PC-3 (cell line): ENCODE data around the gene TECTA. TPM values are rescaled to one million over a fixed set of nuclear protein-coding genes. Genes with fewer than 3 reads are reported as not detected.
A peak's percentile ranks its signal among the peaks of the same experiment; 100 is the strongest.

Experiments used
- ATAC-seq: fragments of 200-7000 bp; cut with Tn5 transposase; 2 replicates; pipeline ENCODE4 v1.9.1; 2020; ENCODE audit warnings: mild to moderate bottlenecking, moderate library complexity
- BruUV-seq: library from RNA; stranded (reverse); fragments of 400-500 nt; replicated peaks from 2 replicates; lab custom pipeline; 2021; lab: Mats Ljungman, UMichigan
- CTCF ChIA-PET: fragments of 300-600 bp; sonication (Branson Sonifier 250); formaldehyde crosslinking; loops from one replicate; lab custom pipeline; 2022; ENCODE audit warnings: antibody characterized with exemption; lab: Charles Lee
- POLR2A ChIA-PET: fragments of 300-600 bp; sonication (Branson Sonifier 250); formaldehyde crosslinking; loops from one replicate; lab custom pipeline; 2022; ENCODE audit warnings: antibody characterized with exemption; ENCODE audit not compliant: unreplicated experiment; lab: Charles Lee
- DNase-seq: peaks from one replicate; pipeline ENCODE4 v3.0.0-alpha.2; 2015
- H2AFZ ChIP-seq: fragments of 300-600 bp; sonication (generic); 2 replicates; pipeline ENCODE4 v1.6.0; 2016; ENCODE audit warnings: antibody characterized with exemption, low read length
- H3F3A ChIP-seq: fragments of 300-600 bp; sonication (generic); one replicate; pipeline ENCODE4 v1.6.0; 2017; ENCODE audit warnings: antibody characterized with exemption, low read length, control low read depth, mild to moderate bottlenecking; ENCODE audit not compliant: unreplicated experiment
- H3K27ac ChIP-seq: fragments of 300-600 bp; sonication (generic); 2 replicates; pipeline ENCODE4 v1.5.1; 2016; ENCODE audit warnings: mild to moderate bottlenecking, low read length
- H3K27me3 ChIP-seq: fragments of 300-600 bp; sonication (generic); 2 replicates; pipeline ENCODE4 v1.6.1; 2016; ENCODE audit warnings: low read length, mixed read lengths
- H3K36me3 ChIP-seq: fragments of 300-600 bp; sonication (generic); 2 replicates; pipeline ENCODE4 v1.6.1; 2016; ENCODE audit warnings: low read depth, mixed run types, low read length, mixed read lengths
- H3K4me1 ChIP-seq: fragments of 300-600 bp; sonication (generic); 2 replicates; pipeline ENCODE4 v1.5.1; 2016; ENCODE audit warnings: low read length; ENCODE audit not compliant: insufficient read depth
- H3K4me2 ChIP-seq: fragments of 300-600 bp; sonication (generic); 2 replicates; pipeline ENCODE4 v1.6.0; 2016; ENCODE audit warnings: low read length
- H3K4me3 ChIP-seq: fragments of 300-600 bp; sonication (generic); 2 replicates; pipeline ENCODE4 v1.5.1; 2016; ENCODE audit warnings: mild to moderate bottlenecking, low read length, mixed read lengths
- H3K79me2 ChIP-seq: fragments of 300-600 bp; sonication (generic); 2 replicates; pipeline ENCODE4 v1.6.1; 2017; ENCODE audit warnings: low read length, mixed read lengths
- H3K9ac ChIP-seq: fragments of 300-600 bp; sonication (generic); 2 replicates; pipeline ENCODE4 v1.6.0; 2016; ENCODE audit warnings: mild to moderate bottlenecking, low read length
- H3K9me2 ChIP-seq: fragments of 300-600 bp; sonication (generic); replicated peaks from 2 replicates; pipeline ENCODE4 v1.6.1; 2016; ENCODE audit warnings: mixed run types, low read length, mixed read lengths
- H3K9me3 ChIP-seq: fragments of 300-600 bp; sonication (generic); 2 replicates; pipeline ENCODE4 v1.6.1; 2016; ENCODE audit warnings: low read length, mixed read lengths
- H4K20me1 ChIP-seq: fragments of 300-600 bp; sonication (generic); 2 replicates; pipeline ENCODE4 v1.6.1; 2016; ENCODE audit warnings: low read length, mixed read lengths
- EZH2 ChIP-seq: fragments of 300-600 bp; sonication (generic); IDR thresholded peaks from one replicate; pipeline ENCODE4 v1.6.1; 2017; ENCODE audit warnings: antibody characterized with exemption, mild to moderate bottlenecking, low read length; ENCODE audit not compliant: unreplicated experiment
- EZH2phosphoT487 ChIP-seq: fragments of 300-600 bp; sonication (generic); IDR thresholded peaks from 2 replicates; pipeline ENCODE4 v1.6.1; 2018; ENCODE audit warnings: mild to moderate bottlenecking, antibody characterized with exemption, low read length, borderline replicate concordance
- intact Hi-C: fragments of 100-400 bp; cut with micrococcal nuclease; formaldehyde crosslinking; loops from 2 replicates; pipeline ENCODE4 v1.9.0; 2023
- total RNA-seq: library from RNA; depleted of rRNA; stranded (reverse); fragments of >200 nt; gene quantifications from 2 replicates; pipeline ENCODE4 v1.2.3, GENCODE V29; 2014
- TF ChIP-seq, protein P1 (sequence below): fragments of 300-600 bp; sonication (generic); conservative IDR thresholded peaks from 2 replicates; pipeline ENCODE4 v1.5.1; 2017; ENCODE audit warnings: antibody characterized with exemption, low read depth, mild to moderate bottlenecking, low read length

TECTA gene
- total RNA-seq, 1 experiment from 2014 or later = 0.11 TPM

DNA sequence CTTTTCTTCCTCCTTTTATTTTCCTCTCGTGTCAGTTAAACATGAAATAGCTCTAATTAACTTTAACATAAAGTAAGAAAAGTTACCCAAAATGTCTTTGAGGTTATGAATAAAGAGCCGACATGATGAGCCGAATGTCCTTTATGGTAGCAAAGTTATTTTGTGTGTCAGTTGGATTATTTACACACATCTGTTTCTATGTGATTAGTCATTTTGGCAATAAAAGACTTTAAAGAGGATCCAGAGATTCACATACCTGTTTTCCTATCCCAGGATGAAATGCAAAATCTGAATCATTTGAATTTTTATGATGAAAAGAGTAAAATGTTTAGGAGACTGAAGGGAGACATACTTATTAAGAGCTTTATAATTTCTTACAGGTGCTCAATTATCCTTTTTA is 34.0 kb upstream of the TECTA start:
- intact Hi-C loops = loop anchor here (1.0 kb wide), 1 partner anchor 33 kb away; no protein-coding TSS in a partner anchor
- ChIA-PET CTCF (interaction anchor here (0.7 kb wide), 1 partner anchor 45 kb away, joined by 4 read pairs; no protein-coding TSS in a partner anchor), POLR2A (no interaction called here)
- Histone ChIP-seq H3K27me3 (no peaks in the 10 kb centered on the region), H3F3A (peaks cover 9% of the 10 kb centered on the region), H3K27ac (peak overlapping the region; percentile 84), H3K36me3 (no peaks in the 10 kb centered on the region), H2AFZ (no peak overlapping the region), H3K9me2 (no peaks in the 10 kb centered on the region), H3K79me2 (no peaks in the 10 kb centered on the region), H3K4me2 (peak overlapping the region; percentile 65), H3K9ac (no peak overlapping the region), H3K4me3 (peak overlapping the region; percentile 10; the same call in 1 of the 2 replicates), H3K9me3 (no peaks in the 10 kb centered on the region), H4K20me1 (no peaks in the 10 kb centered on the region), H3K4me1 (peaks cover 22% of the 10 kb centered on the region)
- BruUV-seq = no TSS peak
- DNase-seq (peak; percentile 72), ATAC-seq (peak; percentile 81)
- TF ChIP-seq EZH2phosphoT487 (no peak), EZH2 (no peak)
- TF ChIP-seq, protein P1, sequence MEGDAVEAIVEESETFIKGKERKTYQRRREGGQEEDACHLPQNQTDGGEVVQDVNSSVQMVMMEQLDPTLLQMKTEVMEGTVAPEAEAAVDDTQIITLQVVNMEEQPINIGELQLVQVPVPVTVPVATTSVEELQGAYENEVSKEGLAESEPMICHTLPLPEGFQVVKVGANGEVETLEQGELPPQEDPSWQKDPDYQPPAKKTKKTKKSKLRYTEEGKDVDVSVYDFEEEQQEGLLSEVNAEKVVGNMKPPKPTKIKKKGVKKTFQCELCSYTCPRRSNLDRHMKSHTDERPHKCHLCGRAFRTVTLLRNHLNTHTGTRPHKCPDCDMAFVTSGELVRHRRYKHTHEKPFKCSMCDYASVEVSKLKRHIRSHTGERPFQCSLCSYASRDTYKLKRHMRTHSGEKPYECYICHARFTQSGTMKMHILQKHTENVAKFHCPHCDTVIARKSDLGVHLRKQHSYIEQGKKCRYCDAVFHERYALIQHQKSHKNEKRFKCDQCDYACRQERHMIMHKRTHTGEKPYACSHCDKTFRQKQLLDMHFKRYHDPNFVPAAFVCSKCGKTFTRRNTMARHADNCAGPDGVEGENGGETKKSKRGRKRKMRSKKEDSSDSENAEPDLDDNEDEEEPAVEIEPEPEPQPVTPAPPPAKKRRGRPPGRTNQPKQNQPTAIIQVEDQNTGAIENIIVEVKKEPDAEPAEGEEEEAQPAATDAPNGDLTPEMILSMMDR = no peak

DNA sequence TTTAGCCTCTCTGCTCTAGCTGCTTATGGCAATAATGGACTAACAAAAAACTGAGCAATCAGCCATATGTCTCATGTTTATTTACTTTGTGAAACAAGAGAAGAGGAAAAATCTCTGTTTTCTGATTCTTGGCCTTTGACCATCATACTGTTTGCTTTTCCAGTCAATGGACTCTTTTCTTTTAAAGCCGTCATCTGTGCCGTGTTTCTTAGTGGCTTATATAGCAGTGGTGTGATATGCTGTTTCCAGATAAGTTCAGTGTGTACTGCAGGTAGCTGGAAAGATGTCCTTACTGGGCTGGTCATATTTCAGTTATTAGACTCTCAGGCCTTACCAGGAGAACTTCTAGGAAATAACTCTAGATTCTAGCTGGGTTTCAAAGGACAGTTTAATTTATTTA is 33.6 kb upstream of the TECTA start:
- Histone ChIP-seq H3K4me1 (peaks cover 22% of the 10 kb centered on the region), H3K27me3 (no peaks in the 10 kb centered on the region), H3K4me2 (peak overlapping the region; percentile 65), H3K9me2 (no peaks in the 10 kb centered on the region), H3K9me3 (no peaks in the 10 kb centered on the region), H3K9ac (peak overlapping the region; percentile 39; the same call in 1 of the 2 replicates), H3K79me2 (no peaks in the 10 kb centered on the region), H3K4me3 (peak overlapping the region; percentile 10; the same call in 1 of the 2 replicates), H3K36me3 (no peaks in the 10 kb centered on the region), H4K20me1 (no peaks in the 10 kb centered on the region), H3F3A (peaks cover 9% of the 10 kb centered on the region), H2AFZ (no peak overlapping the region), H3K27ac (peak overlapping the region; percentile 84)
- CTCF ChIA-PET = interaction anchor here (0.6 to 0.7 kb wide), 2 partner anchors 38 to 45 kb away, joined by 3 to 4 read pairs; no protein-coding TSS in a partner anchor
- TF ChIP-seq EZH2 = no peak
- TF ChIP-seq EZH2phosphoT487 = no peak
- TF ChIP-seq, protein P1 = no peak
- intact Hi-C loops = loop anchor here (1.0 kb wide), 1 partner anchor 33 kb away; no protein-coding TSS in a partner anchor
- peak; percentile 97 for ATAC-seq
- no TSS peak for BruUV-seq
- DNase-seq = peak; percentile 95
- POLR2A ChIA-PET = interaction anchor here (0.7 kb wide), 1 partner anchor 40 kb away, joined by 4 read pairs; no protein-coding TSS in a partner anchor

DNA sequence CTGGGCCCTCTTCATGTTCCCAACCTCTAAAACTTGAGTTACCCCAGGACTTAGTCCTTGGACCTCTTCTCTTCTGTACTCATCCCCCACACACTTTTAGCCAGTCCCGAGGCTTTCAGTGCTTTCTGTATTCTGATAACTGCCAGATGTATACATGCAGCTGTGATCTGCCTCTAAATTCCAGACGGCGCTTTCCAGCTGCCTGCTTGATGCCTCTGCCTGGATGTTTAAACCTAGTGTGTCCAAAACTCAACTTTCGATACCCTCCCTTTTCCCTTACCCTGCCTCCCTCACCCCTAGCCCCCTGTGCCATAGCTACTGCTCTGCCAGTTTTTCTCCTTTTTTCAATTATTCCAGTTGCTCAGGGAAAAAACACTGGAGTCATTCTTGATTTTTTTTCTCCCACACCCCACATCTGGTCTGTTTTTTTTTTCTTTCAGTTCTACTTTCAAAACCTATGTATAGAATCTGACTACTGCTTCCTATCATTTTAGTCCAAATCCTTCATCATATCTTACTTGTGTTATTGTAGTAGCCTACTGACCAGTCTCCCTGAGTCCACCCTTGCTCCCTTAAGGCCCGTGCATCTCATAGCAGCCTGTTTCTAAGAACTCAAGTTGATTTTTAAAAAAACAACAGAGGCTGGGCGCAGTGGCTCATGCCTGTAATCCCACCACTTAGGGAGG is 32.9 kb upstream of the TECTA start:
- ChIA-PET POLR2A (interaction anchor here (0.7 kb wide), 1 partner anchor 39 kb away, joined by 4 read pairs; no protein-coding TSS in a partner anchor), CTCF (interaction anchor here (0.6 kb wide), 1 partner anchor 37 kb away, joined by 3 read pairs; no protein-coding TSS in a partner anchor)
- H3K79me2 ChIP-seq = no peaks in the 10 kb centered on the region
- peak overlapping the region; percentile 39; the same call in 1 of the 2 replicates for H3K9ac ChIP-seq
- H3K9me3 ChIP-seq = no peaks in the 10 kb centered on the region
- no peaks in the 10 kb centered on the region for H3K9me2 ChIP-seq
- peak overlapping the region; percentile 65 for H3K4me2 ChIP-seq
- intact Hi-C loops = loop anchor here (1.0 kb wide), 1 partner anchor 32 kb away; no protein-coding TSS in a partner anchor
- no peaks in the 10 kb centered on the region for H3K36me3 ChIP-seq
- DNase-seq = no peak
- peak overlapping the region; percentile 84 for H3K27ac ChIP-seq
- TF ChIP-seq, protein P1 = no peak
- no peak for TF ChIP-seq EZH2
- no peak for TF ChIP-seq EZH2phosphoT487
- no peak overlapping the region for H2AFZ ChIP-seq
- peaks cover 22% of the 10 kb centered on the region for H3K4me1 ChIP-seq
- no peak overlapping the region; the same call in 1 of the 2 replicates for H3K4me3 ChIP-seq
- no peaks in the 10 kb centered on the region for H3K27me3 ChIP-seq
- peaks cover 9% of the 10 kb centered on the region for H3F3A ChIP-seq
- BruUV-seq = TSS peak; percentile 68
- H4K20me1 ChIP-seq = no peaks in the 10 kb centered on the region
- no peak for ATAC-seq
